Mammary epithelial cell (primary cell): Measurements from ENCODE around the gene NUDT16L1.

ENCODE experiments used
- EZH2 ChIP-seq: IDR thresholded peaks from 2 replicates; pipeline ENCODE4 v1.6.1; 2012; ENCODE audit warnings: low read length, inconsistent platforms, borderline replicate concordance
- TF ChIP-seq, protein P1 (sequence below), 2 donors: IDR thresholded peaks in 1 of 2; conservative IDR thresholded peaks in 1 of 2; 2 replicates each; pipeline ENCODE4 v1.5.1; 2011 to 2012; ENCODE audit warnings: inconsistent platforms in 2 of 2, low read length in 2 of 2, mild to moderate bottlenecking in 2 of 2, control low read depth in 1 of 2, low read depth in 1 of 2; ENCODE audit not compliant: insufficient read depth in 1 of 2; ENCODE audit errors: extremely low read depth in 1 of 2

DNA sequence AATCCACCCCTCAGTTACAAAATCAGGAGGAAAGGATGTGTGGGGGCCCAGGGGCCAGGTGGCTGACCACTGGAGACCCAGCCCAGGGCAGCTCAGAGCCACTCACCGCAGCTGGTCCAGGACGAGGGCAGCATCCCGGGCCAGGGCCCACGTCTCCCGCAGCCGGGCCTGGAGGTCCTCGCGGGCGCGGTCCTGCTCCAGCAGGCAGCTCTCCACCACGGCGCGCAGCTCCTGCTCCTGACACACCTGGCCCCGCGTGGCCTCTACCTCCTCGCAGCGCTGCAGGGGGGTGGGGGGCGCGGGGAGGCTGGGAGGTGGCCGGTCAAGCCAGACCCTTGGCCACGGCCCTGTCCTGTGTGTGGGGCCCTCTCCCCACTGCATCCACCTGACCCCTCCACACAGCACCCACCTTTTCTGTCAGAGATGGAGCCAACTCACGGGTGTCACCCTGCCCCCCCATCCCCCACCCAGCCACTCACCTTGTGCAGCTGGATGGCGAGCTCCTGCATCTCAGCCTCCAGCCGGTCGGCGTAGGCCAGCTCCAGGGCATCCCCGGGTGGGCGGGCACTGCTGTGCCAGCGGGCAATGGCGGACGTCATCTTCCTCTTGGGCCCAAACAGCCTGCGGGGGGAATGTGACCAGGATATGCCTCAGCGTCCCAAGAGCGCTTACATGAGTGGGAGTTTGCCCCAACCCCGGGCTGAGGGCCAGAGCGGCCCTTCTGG, 5.1 kb downstream of the NUDT16L1 start:
- TF ChIP-seq, protein P1, sequence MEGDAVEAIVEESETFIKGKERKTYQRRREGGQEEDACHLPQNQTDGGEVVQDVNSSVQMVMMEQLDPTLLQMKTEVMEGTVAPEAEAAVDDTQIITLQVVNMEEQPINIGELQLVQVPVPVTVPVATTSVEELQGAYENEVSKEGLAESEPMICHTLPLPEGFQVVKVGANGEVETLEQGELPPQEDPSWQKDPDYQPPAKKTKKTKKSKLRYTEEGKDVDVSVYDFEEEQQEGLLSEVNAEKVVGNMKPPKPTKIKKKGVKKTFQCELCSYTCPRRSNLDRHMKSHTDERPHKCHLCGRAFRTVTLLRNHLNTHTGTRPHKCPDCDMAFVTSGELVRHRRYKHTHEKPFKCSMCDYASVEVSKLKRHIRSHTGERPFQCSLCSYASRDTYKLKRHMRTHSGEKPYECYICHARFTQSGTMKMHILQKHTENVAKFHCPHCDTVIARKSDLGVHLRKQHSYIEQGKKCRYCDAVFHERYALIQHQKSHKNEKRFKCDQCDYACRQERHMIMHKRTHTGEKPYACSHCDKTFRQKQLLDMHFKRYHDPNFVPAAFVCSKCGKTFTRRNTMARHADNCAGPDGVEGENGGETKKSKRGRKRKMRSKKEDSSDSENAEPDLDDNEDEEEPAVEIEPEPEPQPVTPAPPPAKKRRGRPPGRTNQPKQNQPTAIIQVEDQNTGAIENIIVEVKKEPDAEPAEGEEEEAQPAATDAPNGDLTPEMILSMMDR (conservative IDR thresholded peaks at IDR 0.05 in 1 of 2, IDR thresholded peaks at IDR 0.05 in 1 of 2; ENCODE audit: extremely low read depth in 1 of 2, insufficient read depth in 1 of 2, low read depth in 1 of 2, low read length in 2 of 2) = no peak
- TF ChIP-seq EZH2 = no peak
